Measurements from ENCODE around the gene CRYBG2.

Gene CRYBG2

DNA sequence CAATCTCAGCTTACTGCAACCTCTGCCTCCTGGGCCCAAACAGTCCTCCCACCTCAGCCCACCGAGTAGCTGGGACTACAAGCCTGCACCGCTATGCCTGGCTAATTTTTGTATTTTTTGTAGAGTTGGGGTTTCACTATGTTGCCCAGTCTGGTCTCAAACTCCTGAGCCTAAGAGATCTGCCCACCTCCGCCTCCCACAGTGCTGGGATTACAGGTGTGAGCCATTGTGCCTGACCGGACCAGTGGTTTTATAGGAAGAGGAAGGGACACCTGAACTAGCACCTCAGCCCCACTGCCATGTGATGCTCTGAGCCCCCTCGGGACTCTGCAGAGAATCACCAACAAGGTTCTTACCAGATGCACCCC lies 4.1 kb downstream of the CRYBG2 start:
- no peak for TF ChIP-seq ELF4 (IDR thresholded peaks at IDR 0.05)
- TF ChIP-seq TARDBP (IDR thresholded peaks at IDR 0.05) = no peak
- no peak for TF ChIP-seq FOXM1 (IDR thresholded peaks at IDR 0.05; ENCODE audit: borderline replicate concordance)
- no peak for TF ChIP-seq HDGF (IDR thresholded peaks at IDR 0.05; ENCODE audit: borderline replicate concordance)
- no peak for TF ChIP-seq SUZ12 (IDR thresholded peaks at IDR 0.05)
- no peak for TF ChIP-seq NFRKB (IDR thresholded peaks at IDR 0.05)
- no peak for TF ChIP-seq ARNT (IDR thresholded peaks at IDR 0.05)
- no peak for TF ChIP-seq FOXA1 (IDR thresholded peaks at IDR 0.05)
- no peak for TF ChIP-seq LEF1 (IDR thresholded peaks at IDR 0.05; ENCODE audit: borderline replicate concordance)
- TF ChIP-seq ZNF384 (IDR thresholded peaks at IDR 0.05) = no peak
- TF ChIP-seq SP1 (IDR thresholded peaks at IDR 0.05) = no peak
- no peak for TF ChIP-seq BHLHE40 (IDR thresholded peaks at IDR 0.05; ENCODE audit: borderline replicate concordance)
- TF ChIP-seq L3MBTL2 (conservative IDR thresholded peaks at IDR 0.05) = no peak
- no peak for TF ChIP-seq FOXK2 (IDR thresholded peaks at IDR 0.05)
- no peak for TF ChIP-seq CTBP1 (IDR thresholded peaks at IDR 0.05; ENCODE audit: borderline replicate concordance)
- TF ChIP-seq, protein P1, sequence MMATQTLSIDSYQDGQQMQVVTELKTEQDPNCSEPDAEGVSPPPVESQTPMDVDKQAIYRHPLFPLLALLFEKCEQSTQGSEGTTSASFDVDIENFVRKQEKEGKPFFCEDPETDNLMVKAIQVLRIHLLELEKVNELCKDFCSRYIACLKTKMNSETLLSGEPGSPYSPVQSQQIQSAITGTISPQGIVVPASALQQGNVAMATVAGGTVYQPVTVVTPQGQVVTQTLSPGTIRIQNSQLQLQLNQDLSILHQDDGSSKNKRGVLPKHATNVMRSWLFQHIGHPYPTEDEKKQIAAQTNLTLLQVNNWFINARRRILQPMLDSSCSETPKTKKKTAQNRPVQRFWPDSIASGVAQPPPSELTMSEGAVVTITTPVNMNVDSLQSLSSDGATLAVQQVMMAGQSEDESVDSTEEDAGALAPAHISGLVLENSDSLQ (IDR thresholded peaks at IDR 0.05) = no peak
- ChIA-PET CTCF (interaction anchor here (0.7 kb wide), 1 partner anchor 108 kb away, joined by 9 read pairs; no protein-coding TSS in a partner anchor), POLR2A (no interaction called here)
- no peak for DNase-seq (ENCODE audit: extremely low spot score)

DNA sequence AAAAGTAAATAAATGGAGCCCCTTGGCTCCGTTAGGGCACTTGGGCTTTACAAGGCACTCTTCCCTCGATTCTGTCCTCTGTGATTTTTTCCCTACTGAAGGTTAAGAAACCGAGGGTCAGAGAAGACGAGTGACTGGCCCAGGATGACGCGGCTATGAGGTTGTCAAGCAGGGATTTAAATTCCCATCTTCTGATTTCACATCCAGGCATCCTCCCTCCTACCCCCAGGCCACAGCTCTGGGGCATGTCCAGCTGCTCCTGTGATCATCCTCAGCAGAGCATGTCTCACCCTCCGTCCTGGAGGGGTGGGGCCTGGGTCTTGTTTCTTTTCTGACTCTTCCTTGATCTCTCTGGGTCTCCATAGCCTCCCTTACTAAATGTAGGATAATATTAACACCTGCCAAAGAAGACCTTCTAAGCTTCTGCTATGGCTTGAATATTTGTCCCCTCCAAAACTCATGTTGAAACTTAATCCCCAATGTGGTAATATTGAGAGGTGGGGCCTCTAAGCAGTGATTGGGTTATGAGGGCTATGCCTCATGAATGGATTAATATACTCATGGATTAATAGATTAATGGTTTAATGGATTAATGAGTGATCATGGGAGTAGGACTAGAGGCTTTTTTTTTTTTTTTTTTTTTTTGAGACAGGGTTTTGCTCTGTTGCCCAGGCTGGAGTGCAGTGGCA lies 4.6 kb downstream of the CRYBG2 start:
- TF ChIP-seq LEF1 (IDR thresholded peaks at IDR 0.05; ENCODE audit: borderline replicate concordance) (no peak), FOXK2 (IDR thresholded peaks at IDR 0.05) (no peak), ZNF384 (IDR thresholded peaks at IDR 0.05) (no peak)
- POLR2A ChIA-PET = no interaction called here
- no peak for DNase-seq (ENCODE audit: extremely low spot score)
- CTCF ChIA-PET = interaction anchor here (0.7 kb wide), 1 partner anchor 107 kb away, joined by 9 read pairs; no protein-coding TSS in a partner anchor

DNA sequence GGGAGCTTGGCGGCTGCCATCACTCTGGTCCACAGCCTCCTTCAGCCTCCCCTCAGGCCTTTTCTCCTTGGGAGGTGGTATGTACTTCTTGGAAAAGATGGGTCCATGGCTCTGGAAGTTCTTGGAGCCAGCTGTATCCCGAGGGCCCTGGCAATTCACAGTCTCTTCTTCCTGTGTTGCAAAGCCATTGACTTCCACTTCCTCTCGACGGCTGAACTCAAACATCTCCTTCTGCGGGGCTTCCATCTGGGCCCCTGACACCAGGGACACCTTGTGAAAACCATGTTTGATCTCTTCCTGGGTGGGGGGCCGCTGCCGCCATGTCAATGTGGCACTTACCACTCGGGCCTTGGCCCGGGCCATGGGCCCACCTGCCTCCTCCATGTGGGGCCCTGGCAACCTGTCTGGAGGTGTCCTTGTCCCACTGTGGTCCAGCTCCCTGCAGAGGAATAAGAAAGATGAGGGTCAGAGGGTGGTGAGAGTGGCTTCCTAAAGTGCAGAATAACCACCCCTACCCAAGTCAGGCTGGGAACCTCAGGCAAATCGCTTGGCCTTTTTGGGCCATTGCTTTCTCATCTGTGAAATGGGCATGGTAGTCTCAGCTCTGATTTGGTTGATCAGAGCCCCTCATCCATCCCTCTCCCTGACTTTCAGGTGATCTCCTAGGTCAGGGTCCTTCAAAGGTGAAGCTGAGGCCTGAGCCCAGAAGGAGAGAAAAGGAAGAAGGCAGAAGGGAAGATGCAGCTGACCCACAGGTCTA lies 7.5 kb downstream of the CRYBG2 start:
- CTCF ChIA-PET = no interaction called here
- DNase-seq (ENCODE audit: extremely low spot score) = no peak
- TF ChIP-seq BHLHE40 (IDR thresholded peaks at IDR 0.05; ENCODE audit: borderline replicate concordance) (no peak), ZNF384 (IDR thresholded peaks at IDR 0.05) (no peak), ARNT (IDR thresholded peaks at IDR 0.05) (no peak), FOXA1 (IDR thresholded peaks at IDR 0.05) (no peak), HDGF (IDR thresholded peaks at IDR 0.05; ENCODE audit: borderline replicate concordance) (no peak), TARDBP (IDR thresholded peaks at IDR 0.05) (no peak), ELF4 (IDR thresholded peaks at IDR 0.05) (no peak)
- POLR2A ChIA-PET = interaction anchor here (0.5 to 1.9 kb wide), 4 partner anchors 10 to 86 kb away, joined by 3 to 4 read pairs (median 3); partner anchors contain the start of gene DHDDS

DNA sequence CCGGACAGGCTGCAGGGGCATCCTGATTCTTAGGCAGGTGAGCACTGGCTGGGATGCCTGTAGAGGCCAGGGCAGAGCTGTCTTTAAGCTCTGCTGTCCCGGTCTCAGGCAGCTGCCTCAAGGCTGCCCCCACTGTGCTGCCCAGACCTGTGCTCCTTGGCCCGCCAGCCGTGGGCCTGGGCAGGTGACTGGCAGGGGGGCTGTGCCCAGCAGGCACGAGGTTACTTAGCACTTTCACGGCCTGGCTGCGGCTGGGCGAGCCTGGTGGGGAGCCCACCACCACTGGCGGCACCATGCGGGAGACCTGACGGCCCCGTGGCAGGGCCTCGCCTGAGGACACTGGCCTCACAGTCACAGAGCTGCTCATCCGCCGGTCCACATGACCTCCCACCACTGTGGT lies 8.2 kb downstream of the CRYBG2 start:
- DNase-seq (ENCODE audit: extremely low spot score) = no peak
- POLR2A ChIA-PET = interaction anchor here (1.0 to 1.9 kb wide), 2 partner anchors 17 to 87 kb away, joined by 3 to 4 read pairs; partner anchors contain the start of gene DHDDS
- CTCF ChIA-PET = no interaction called here
- TF ChIP-seq ELF4 (IDR thresholded peaks at IDR 0.05) (no peak), ARNT (IDR thresholded peaks at IDR 0.05) (no peak), SP1 (IDR thresholded peaks at IDR 0.05) (no peak), NFRKB (IDR thresholded peaks at IDR 0.05) (no peak), L3MBTL2 (conservative IDR thresholded peaks at IDR 0.05) (no peak), CTBP1 (IDR thresholded peaks at IDR 0.05; ENCODE audit: borderline replicate concordance) (no peak), HDGF (IDR thresholded peaks at IDR 0.05; ENCODE audit: borderline replicate concordance) (no peak), LEF1 (IDR thresholded peaks at IDR 0.05; ENCODE audit: borderline replicate concordance) (no peak), ZNF384 (IDR thresholded peaks at IDR 0.05) (no peak), FOXK2 (IDR thresholded peaks at IDR 0.05) (no peak), SUZ12 (IDR thresholded peaks at IDR 0.05) (no peak), TARDBP (IDR thresholded peaks at IDR 0.05) (no peak), BHLHE40 (IDR thresholded peaks at IDR 0.05; ENCODE audit: borderline replicate concordance) (no peak), FOXM1 (IDR thresholded peaks at IDR 0.05; ENCODE audit: borderline replicate concordance) (no peak), FOXA1 (IDR thresholded peaks at IDR 0.05) (no peak)
- TF ChIP-seq, protein P1 (IDR thresholded peaks at IDR 0.05) = no peak

DNA sequence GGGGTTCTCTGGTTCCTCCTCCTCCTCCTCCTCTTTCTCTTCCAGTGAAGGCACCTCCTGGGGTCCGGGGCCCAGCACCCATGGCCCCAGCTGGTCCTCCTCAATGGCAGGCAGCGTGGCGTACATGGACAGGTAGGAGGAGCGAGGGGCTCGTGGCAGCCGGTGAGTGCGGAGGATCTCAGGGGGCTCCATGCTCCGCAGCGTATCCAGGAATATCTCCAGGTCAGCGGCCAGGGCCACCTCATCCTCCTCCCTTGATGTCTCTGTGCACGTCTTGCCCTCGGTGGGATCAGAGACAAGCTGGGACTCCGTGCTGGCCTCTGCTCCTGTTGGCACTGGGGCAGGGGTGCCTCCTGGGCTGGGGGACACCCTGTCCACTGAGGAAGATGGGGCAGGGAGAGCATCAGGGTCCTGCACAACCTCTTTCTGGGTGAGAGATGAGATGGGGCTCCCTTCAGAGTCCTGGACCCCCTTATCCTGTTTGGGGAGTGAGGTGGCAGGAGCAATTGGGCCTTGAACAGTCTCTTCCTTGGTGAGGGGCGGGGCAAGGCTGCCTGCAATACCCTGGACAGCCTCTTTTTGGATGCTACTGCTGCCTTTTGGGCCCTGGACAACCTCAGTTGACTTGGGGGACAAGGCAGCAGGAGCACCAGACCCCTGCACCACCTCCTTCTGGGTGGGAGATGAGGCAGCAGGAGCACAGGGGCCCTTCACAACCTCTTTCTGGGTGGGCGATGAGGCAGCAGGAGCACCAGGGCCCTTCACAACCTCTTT lies 9.6 kb downstream of the CRYBG2 start:
- DNase-seq (ENCODE audit: extremely low spot score) = no peak
- ChIA-PET POLR2A (no interaction called here), CTCF (no interaction called here)
- TF ChIP-seq ZNF384 (IDR thresholded peaks at IDR 0.05) (no peak), NFRKB (IDR thresholded peaks at IDR 0.05) (no peak), SUZ12 (IDR thresholded peaks at IDR 0.05) (no peak), CTBP1 (IDR thresholded peaks at IDR 0.05; ENCODE audit: borderline replicate concordance) (no peak), FOXM1 (IDR thresholded peaks at IDR 0.05; ENCODE audit: borderline replicate concordance) (no peak), FOXK2 (IDR thresholded peaks at IDR 0.05) (no peak), SP1 (IDR thresholded peaks at IDR 0.05) (no peak), LEF1 (IDR thresholded peaks at IDR 0.05; ENCODE audit: borderline replicate concordance) (no peak)
- TF ChIP-seq, protein P1 (IDR thresholded peaks at IDR 0.05) = no peak
